Loucy (cell line): Measurements from ENCODE around the gene CNNM3.

ENCODE experiments used
- H2AFZ ChIP-seq: fragments of 200-600 bp; sonication (generic); 2 replicates; pipeline ENCODE4 v1.6.0; 2016; ENCODE audit warnings: antibody characterized with exemption, mild to moderate bottlenecking, low read length, moderate library complexity
- H3F3A ChIP-seq: fragments of 200-600 bp; 2 replicates; pipeline ENCODE4 v1.6.0; 2016; ENCODE audit warnings: antibody characterized with exemption, low read depth, mild to moderate bottlenecking
- H3K27me3 ChIP-seq: fragments of 200-600 bp; sonication (generic); 2 replicates; pipeline ENCODE4 v1.6.1; 2014; ENCODE audit warnings: low read length, mild to moderate bottlenecking; ENCODE audit not compliant: insufficient read depth, poor library complexity, severe bottlenecking
- H3K36me3 ChIP-seq: fragments of 200-600 bp; sonication (generic); 2 replicates; pipeline ENCODE4 v1.6.1; 2016; ENCODE audit warnings: low read length; ENCODE audit not compliant: insufficient read depth
- H3K4me1 ChIP-seq: fragments of 200-600 bp; sonication (generic); 2 replicates; pipeline ENCODE4 v1.5.1; 2014; ENCODE audit warnings: low read length, mild to moderate bottlenecking; ENCODE audit not compliant: insufficient read depth, poor library complexity, severe bottlenecking
- H3K4me2 ChIP-seq: fragments of 200-600 bp; sonication (generic); 2 replicates; pipeline ENCODE4 v1.6.0; 2014; ENCODE audit warnings: antibody characterized with exemption, low read length, low read depth, mild to moderate bottlenecking; ENCODE audit not compliant: poor library complexity, severe bottlenecking
- H3K4me3 ChIP-seq: fragments of 200-600 bp; sonication (generic); 2 replicates; pipeline ENCODE4 v1.5.1; 2014; ENCODE audit warnings: low read length, mild to moderate bottlenecking, mixed read lengths; ENCODE audit not compliant: poor library complexity, severe bottlenecking
- H3K79me2 ChIP-seq: fragments of 200-600 bp; sonication (generic); 2 replicates; pipeline ENCODE4 v1.6.1; 2014; ENCODE audit warnings: low read length; ENCODE audit not compliant: insufficient read depth
- H3K9ac ChIP-seq: fragments of 200-600 bp; sonication (generic); 2 replicates; pipeline ENCODE4 v1.6.0; 2014; ENCODE audit warnings: mild to moderate bottlenecking, low read depth, low read length, moderate library complexity; ENCODE audit not compliant: poor library complexity, severe bottlenecking
- H3K9me2 ChIP-seq: fragments of 200-600 bp; sonication (generic); replicated peaks from 2 replicates; pipeline ENCODE4 v1.6.1; 2016; ENCODE audit warnings: low read depth, low read length, mixed read lengths
- H3K9me3 ChIP-seq: fragments of 200-600 bp; sonication (generic); 2 replicates; pipeline ENCODE4 v1.6.1; 2014; ENCODE audit warnings: mild to moderate bottlenecking, antibody characterized with exemption, low read length, low read depth; ENCODE audit not compliant: insufficient read depth
- H4K20me1 ChIP-seq: fragments of 200-600 bp; sonication (generic); 2 replicates; pipeline ENCODE4 v1.6.0; 2014; ENCODE audit warnings: antibody characterized with exemption, low read length, mild to moderate bottlenecking; ENCODE audit not compliant: insufficient read depth, poor library complexity, severe bottlenecking
- EZH2phosphoT487 ChIP-seq: fragments of 200-600 bp; IDR thresholded peaks from 2 replicates; pipeline ENCODE4 v1.6.1; 2018; ENCODE audit warnings: antibody characterized with exemption, mild to moderate bottlenecking, moderate library complexity, borderline replicate concordance
- TF ChIP-seq, protein P1 (sequence below): fragments of 200-600 bp; sonication (generic); conservative IDR thresholded peaks from 2 replicates; pipeline ENCODE4 v1.5.1; 2014; ENCODE audit warnings: mild to moderate bottlenecking, antibody characterized with exemption, low read length

CNNM3 gene

DNA sequence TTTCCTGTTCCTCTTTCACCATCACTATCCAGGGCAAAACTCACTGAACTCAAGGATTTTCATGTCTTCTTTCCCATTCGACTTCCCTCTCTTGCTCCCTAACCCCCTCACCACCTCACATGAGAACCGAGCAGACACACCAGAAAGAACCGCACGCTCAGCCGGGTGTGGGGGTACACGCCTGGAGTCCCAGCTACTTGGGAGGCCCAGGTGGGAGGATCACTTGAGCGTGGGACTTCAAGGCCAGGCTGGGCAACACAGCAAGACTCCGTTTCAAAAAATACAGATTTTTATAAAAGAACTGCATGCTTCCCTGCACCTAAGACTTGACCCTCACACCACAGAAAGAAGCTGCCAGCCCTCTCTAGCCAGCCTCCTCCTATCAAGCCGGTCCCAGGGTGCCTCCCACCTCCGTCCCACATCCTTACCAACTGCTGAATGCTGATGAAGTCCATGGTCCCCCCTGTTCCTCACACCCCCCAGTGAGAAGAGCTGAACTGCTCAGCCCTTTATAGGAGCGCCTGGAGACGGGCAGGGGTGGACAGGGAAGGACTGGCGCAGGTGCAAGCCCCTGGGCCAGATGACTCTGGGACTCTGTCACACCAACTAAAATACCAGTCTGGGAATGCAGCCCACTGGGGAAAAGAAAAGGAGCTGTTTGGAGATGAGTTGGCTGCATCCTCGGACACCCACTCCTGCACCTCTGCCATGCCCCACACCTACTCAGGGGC lies 27.6 kb downstream of the CNNM3 start, which contains the start of gene ANKRD23:
Gene ANKRD23, minus strand, starts transcription at position 484 of the 731 bp plus-strand sequence. Its CDS starts 29 bp downstream, at position 455.
- H3K4me3 ChIP-seq: no peak within 1 kb of the TSS
- peaks cover 8% of the 10 kb centered on the region for H3K4me1 ChIP-seq
- no peaks in the 10 kb centered on the region for H3F3A ChIP-seq
- no peak within 1 kb of the TSS for H2AFZ ChIP-seq
- no peaks in the 10 kb centered on the region for H3K27me3 ChIP-seq
- no peaks in the 10 kb centered on the region for H4K20me1 ChIP-seq
- H3K9me2 ChIP-seq: no peaks in the 10 kb centered on the region
- TF ChIP-seq EZH2phosphoT487: no peak
- H3K79me2 ChIP-seq: no peaks in the 10 kb centered on the region
- no peak within 1 kb of the TSS for H3K9ac ChIP-seq
- H3K9me3 ChIP-seq: no peaks in the 10 kb centered on the region
- peaks cover 9% of the 10 kb centered on the region; the same call in 1 of the 2 replicates for H3K36me3 ChIP-seq
- H3K4me2 ChIP-seq: no peak within 1 kb of the TSS

DNA sequence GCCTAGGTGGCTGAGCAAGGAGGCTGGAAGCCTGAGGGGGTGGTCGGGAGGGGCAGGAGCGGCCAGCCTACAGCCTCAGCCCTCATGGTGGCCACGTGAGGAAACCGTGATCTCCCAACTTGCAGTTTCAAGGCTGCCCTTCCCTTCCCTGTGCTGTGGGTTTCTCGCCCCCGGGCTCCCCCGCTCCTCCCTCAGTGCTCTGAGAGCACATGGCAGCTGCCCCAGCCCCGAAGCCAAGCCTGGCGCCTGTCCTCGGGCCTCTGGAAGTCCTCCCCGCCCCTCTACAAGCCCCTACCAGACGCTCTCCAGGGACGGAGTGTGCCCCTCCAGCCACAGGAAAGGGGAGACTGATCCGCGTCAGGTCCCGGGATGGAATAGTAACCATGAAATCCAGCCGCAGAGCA lies 28.3 kb downstream of the CNNM3 start:
- no peak overlapping the region for H2AFZ ChIP-seq
- no peak for TF ChIP-seq EZH2phosphoT487
- TF ChIP-seq, protein P1, sequence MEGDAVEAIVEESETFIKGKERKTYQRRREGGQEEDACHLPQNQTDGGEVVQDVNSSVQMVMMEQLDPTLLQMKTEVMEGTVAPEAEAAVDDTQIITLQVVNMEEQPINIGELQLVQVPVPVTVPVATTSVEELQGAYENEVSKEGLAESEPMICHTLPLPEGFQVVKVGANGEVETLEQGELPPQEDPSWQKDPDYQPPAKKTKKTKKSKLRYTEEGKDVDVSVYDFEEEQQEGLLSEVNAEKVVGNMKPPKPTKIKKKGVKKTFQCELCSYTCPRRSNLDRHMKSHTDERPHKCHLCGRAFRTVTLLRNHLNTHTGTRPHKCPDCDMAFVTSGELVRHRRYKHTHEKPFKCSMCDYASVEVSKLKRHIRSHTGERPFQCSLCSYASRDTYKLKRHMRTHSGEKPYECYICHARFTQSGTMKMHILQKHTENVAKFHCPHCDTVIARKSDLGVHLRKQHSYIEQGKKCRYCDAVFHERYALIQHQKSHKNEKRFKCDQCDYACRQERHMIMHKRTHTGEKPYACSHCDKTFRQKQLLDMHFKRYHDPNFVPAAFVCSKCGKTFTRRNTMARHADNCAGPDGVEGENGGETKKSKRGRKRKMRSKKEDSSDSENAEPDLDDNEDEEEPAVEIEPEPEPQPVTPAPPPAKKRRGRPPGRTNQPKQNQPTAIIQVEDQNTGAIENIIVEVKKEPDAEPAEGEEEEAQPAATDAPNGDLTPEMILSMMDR: no peak
- no peaks in the 10 kb centered on the region for H3K9me2 ChIP-seq
- peaks cover 8% of the 10 kb centered on the region for H3K4me1 ChIP-seq
- no peak overlapping the region for H3K4me3 ChIP-seq
- H3K9me3 ChIP-seq: no peaks in the 10 kb centered on the region
- no peaks in the 10 kb centered on the region for H3K27me3 ChIP-seq
- H3K79me2 ChIP-seq: no peaks in the 10 kb centered on the region
- H3K36me3 ChIP-seq: peaks cover 9% of the 10 kb centered on the region; the same call in 1 of the 2 replicates
- no peak overlapping the region for H3K9ac ChIP-seq
- H3K4me2 ChIP-seq: no peak overlapping the region
- no peaks in the 10 kb centered on the region for H4K20me1 ChIP-seq
- no peaks in the 10 kb centered on the region for H3F3A ChIP-seq

DNA sequence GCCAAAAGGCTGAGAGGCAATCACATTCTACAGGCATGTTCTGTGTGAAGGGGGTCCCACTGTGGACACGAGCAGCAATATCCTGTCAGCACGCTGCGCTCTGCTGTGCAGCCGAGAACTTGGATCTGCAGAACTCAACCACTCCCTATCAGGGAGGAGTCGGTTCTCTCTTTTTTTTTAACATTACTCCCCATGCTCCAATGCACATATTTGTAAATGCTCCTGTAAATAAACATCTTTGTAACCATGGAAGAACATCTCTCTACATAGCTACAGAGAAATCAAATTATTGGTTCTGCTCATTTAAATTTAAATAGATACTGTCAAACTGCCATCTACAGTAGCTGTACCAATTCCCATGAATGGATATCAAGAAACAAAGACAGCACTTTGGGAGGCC lies 30.8 kb downstream of the CNNM3 start:
- H3K9ac ChIP-seq: no peak overlapping the region
- H2AFZ ChIP-seq: no peak overlapping the region
- H3K4me2 ChIP-seq: no peak overlapping the region
- peaks cover 21% of the 10 kb centered on the region; the same call in 1 of the 2 replicates for H3K36me3 ChIP-seq
- H3K9me3 ChIP-seq: no peaks in the 10 kb centered on the region
- no peaks in the 10 kb centered on the region for H4K20me1 ChIP-seq
- no peaks in the 10 kb centered on the region for H3F3A ChIP-seq
- no peak overlapping the region for H3K4me3 ChIP-seq
- no peaks in the 10 kb centered on the region for H3K9me2 ChIP-seq
- TF ChIP-seq EZH2phosphoT487: no peak
- TF ChIP-seq, protein P1: no peak
- H3K27me3 ChIP-seq: no peaks in the 10 kb centered on the region
- no peaks in the 10 kb centered on the region for H3K79me2 ChIP-seq
- peaks cover 8% of the 10 kb centered on the region for H3K4me1 ChIP-seq

DNA sequence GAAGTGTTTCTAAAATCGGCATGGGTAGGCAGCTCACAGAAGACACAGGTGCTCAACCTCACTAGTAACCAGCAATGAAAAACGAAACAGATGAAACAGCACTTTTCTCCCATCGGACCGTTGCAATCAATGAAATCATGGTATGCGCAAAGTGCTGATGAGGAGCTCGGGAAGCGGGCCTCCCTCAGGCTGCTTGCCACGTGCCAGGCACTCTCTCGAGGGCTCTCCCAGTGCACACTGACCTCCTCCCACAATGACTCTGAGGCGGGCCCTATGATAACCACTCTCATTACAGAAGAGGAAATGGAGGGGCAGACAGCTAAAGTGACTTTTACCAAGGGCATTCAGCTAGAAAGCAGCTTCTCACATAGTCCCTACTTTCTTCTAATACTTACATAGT lies 31.5 kb downstream of the CNNM3 start:
- no peak overlapping the region for H3K9ac ChIP-seq
- H3K36me3 ChIP-seq: peaks cover 25% of the 10 kb centered on the region; the same call in 1 of the 2 replicates
- no peaks in the 10 kb centered on the region for H3K27me3 ChIP-seq
- TF ChIP-seq, protein P1: no peak
- H3K9me3 ChIP-seq: no peaks in the 10 kb centered on the region
- no peaks in the 10 kb centered on the region for H3K9me2 ChIP-seq
- no peaks in the 10 kb centered on the region for H3K79me2 ChIP-seq
- H3K4me1 ChIP-seq: peaks cover 8% of the 10 kb centered on the region
- H3F3A ChIP-seq: no peaks in the 10 kb centered on the region
- no peak overlapping the region for H3K4me3 ChIP-seq
- H4K20me1 ChIP-seq: no peaks in the 10 kb centered on the region
- H2AFZ ChIP-seq: no peak overlapping the region
- H3K4me2 ChIP-seq: no peak overlapping the region
